OCI-LY1 (cell line): ENCODE data around the gene SLBP.

Experiments used
- H2AFZ ChIP-seq: fragments of 200-600 bp; sonication (generic), shearing (Covaris generic); 2 replicates; pipeline ENCODE4 v1.6.0; 2014; ENCODE audit warnings: antibody characterized with exemption, mild to moderate bottlenecking, low read length
- H3F3A ChIP-seq: fragments of 200-600 bp; sonication (generic), shearing (Covaris generic); 2 replicates; pipeline ENCODE4 v1.6.0; 2014; ENCODE audit warnings: mild to moderate bottlenecking, antibody characterized with exemption, low read length, moderate library complexity; ENCODE audit not compliant: insufficient read depth
- H3K27ac ChIP-seq: fragments of 200-600 bp; sonication (generic); 2 replicates; pipeline ENCODE4 v1.5.1; 2014; ENCODE audit warnings: low read length, mixed run types, mild to moderate bottlenecking, low read depth; ENCODE audit not compliant: poor library complexity, severe bottlenecking
- H3K27me3 ChIP-seq: fragments of 200-600 bp; sonication (generic); 2 replicates; pipeline ENCODE4 v1.6.0; 2014; ENCODE audit warnings: antibody characterized with exemption, mild to moderate bottlenecking, low read length, moderate library complexity; ENCODE audit not compliant: insufficient read depth
- H3K36me3 ChIP-seq: fragments of 200-600 bp; sonication (generic); 2 replicates; pipeline ENCODE4 v1.6.1; 2014; ENCODE audit warnings: mild to moderate bottlenecking, antibody characterized with exemption, low read length, moderate library complexity, mixed read lengths; ENCODE audit not compliant: insufficient read depth
- H3K4me1 ChIP-seq: fragments of 200-600 bp; sonication (generic); 2 replicates; pipeline ENCODE4 v1.5.1; 2014; ENCODE audit warnings: mild to moderate bottlenecking, low read length, moderate library complexity; ENCODE audit not compliant: insufficient read depth, severe bottlenecking
- H3K4me2 ChIP-seq: fragments of 200-600 bp; sonication (generic), shearing (Covaris generic); 2 replicates; pipeline ENCODE4 v1.6.1; 2014; ENCODE audit warnings: low read length
- H3K4me3 ChIP-seq: fragments of 200-600 bp; sonication (generic); 2 replicates; pipeline ENCODE4 v1.5.1; 2014; ENCODE audit warnings: low read length, low read depth, mild to moderate bottlenecking, mixed read lengths; ENCODE audit not compliant: poor library complexity, severe bottlenecking
- H3K79me2 ChIP-seq: fragments of 200-600 bp; shearing (Covaris generic); 2 replicates; pipeline ENCODE4 v1.6.1; 2016; ENCODE audit warnings: mixed run types, low read length, mixed read lengths; ENCODE audit not compliant: insufficient read depth
- H3K9ac ChIP-seq: fragments of 200-600 bp; sonication (generic), shearing (Covaris generic); 2 replicates; pipeline ENCODE4 v1.6.1; 2014; ENCODE audit warnings: mild to moderate bottlenecking, low read length, mixed read lengths
- H3K9me2 ChIP-seq: fragments of 200-600 bp; sonication (generic), shearing (Covaris generic); 2 replicates; pipeline ENCODE4 v1.6.1; 2014; ENCODE audit warnings: low read depth, mild to moderate bottlenecking, low read length, mixed read lengths
- H3K9me3 ChIP-seq: fragments of 200-600 bp; shearing (Covaris generic); 2 replicates; pipeline ENCODE4 v1.6.1; 2014; ENCODE audit warnings: low read length, mixed read lengths
- H4K20me1 ChIP-seq: fragments of 200-600 bp; sonication (generic), shearing (Covaris generic); 2 replicates; pipeline ENCODE4 v1.6.0; 2016; ENCODE audit warnings: mild to moderate bottlenecking, low read length; ENCODE audit not compliant: insufficient read depth
- CTCF ChIP-seq: fragments of 200-600 bp; sonication (generic), shearing (Covaris generic); IDR thresholded peaks from 2 replicates; pipeline ENCODE4 v1.5.1; 2017; ENCODE audit warnings: mild to moderate bottlenecking, antibody characterized with exemption, low read length, moderate library complexity, mixed read lengths
- EZH2 ChIP-seq: fragments of 200-600 bp; sonication (generic), shearing (Covaris generic); IDR thresholded peaks from 2 replicates; pipeline ENCODE4 v1.8.0; 2017; ENCODE audit warnings: borderline replicate concordance, mixed run types, mild to moderate bottlenecking, antibody characterized with exemption, low read length, moderate library complexity, mixed read lengths

SLBP gene

DNA sequence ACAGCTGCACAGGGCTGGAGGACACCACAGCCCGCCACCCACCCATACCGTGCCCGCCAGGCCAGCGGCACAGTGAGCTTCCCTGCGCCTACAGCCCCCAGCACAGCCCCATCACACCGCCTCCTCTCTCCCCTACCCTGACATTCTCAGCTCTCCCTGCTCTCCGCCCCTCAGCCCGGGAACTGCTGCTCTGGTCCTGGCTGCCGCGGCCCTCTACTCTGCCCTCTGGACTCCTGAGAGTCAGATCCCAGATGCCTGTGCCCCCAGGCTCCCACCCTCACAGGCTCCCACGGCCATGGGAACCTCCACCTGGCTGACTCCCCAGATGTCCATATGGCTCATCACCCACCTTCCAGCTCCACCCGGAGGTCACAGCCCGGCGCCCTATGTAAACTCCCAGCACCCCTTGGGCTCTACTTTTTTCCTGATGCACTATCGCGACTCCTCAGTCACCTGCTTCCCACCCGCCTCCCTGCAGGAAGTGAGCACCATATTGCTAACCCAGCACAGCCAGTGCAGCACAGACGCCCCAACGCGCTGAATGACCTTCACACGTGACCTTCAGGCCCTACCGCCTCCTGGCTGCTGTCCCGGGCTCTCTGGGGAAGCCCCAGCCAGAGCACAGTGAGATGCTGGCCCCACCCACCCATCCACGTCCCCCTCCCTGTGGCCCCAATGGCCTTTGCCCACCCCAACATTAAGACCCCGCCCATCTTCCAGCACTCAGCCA lies 51.0 kb downstream of the SLBP start:
- Histone ChIP-seq H3K79me2 (no peaks in the 10 kb centered on the region), H3K27me3 (no peaks in the 10 kb centered on the region), H4K20me1 (no peaks in the 10 kb centered on the region), H3K9me3 (no peaks in the 10 kb centered on the region), H3K4me1 (peaks cover 7% of the 10 kb centered on the region), H3K4me3 (peak overlapping the region; percentile 18), H3K9me2 (no peaks in the 10 kb centered on the region), H3K27ac (no peak overlapping the region), H2AFZ (no peak overlapping the region), H3F3A (no peaks in the 10 kb centered on the region), H3K4me2 (no peak overlapping the region; the same call in 1 of the 2 replicates), H3K36me3 (no peaks in the 10 kb centered on the region), H3K9ac (no peak overlapping the region)
- TF ChIP-seq EZH2 (no peak), CTCF (no peak)

DNA sequence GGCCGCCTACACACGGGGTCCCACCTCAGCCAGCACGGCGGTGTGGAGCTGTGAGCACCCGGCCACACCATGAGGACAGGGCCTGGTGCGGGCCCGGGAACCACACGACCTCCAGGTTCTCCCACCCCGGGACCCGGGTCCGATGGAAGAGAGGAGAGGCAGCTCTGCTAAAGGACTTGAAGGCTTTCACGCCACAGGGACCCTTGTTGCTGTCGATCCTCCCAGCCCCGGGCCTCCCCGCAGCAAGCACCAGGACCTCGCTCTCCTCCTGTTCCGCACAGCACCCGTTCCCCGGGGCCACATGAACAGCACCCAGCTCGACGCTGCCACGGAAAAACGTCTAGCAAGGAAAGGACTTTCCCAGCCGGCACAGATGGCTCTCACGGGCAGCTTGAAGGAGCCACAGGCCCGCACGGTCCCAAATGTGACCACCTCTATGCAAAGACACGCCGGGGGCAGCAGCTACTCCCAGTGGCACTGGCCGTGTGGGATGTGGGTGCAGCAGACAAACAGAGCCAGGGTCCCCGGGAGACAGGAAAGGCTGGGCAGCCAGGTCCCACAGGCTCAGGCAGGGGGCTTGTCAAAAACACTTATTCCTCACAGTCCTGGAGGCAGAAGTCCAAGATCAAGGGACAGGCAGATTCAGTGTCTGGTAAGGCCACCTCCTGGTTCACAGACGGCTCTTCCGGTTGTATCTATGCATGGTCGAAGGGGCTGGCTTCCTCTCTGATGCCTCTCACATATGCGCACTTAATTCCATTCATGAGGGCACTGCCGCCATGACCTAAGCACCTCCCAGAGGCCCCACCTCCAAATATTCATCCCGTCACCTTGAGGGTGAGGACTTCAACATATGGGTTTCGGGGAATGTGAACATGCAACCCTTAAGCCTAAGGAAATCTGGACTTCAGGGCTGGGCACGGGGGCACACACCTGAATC lies 52.7 kb downstream of the SLBP start:
- no peak for TF ChIP-seq CTCF
- Histone ChIP-seq H3K36me3 (no peaks in the 10 kb centered on the region), H3K4me2 (no peak overlapping the region), H3K9me3 (no peaks in the 10 kb centered on the region), H3K27ac (no peak overlapping the region), H3K9ac (no peak overlapping the region), H3K27me3 (no peaks in the 10 kb centered on the region), H4K20me1 (no peaks in the 10 kb centered on the region), H2AFZ (no peak overlapping the region), H3K4me3 (no peak overlapping the region), H3F3A (no peaks in the 10 kb centered on the region), H3K9me2 (no peaks in the 10 kb centered on the region), H3K79me2 (no peaks in the 10 kb centered on the region), H3K4me1 (peaks cover 7% of the 10 kb centered on the region)

GRCh38 chr4:1658581-1658980 lies 53.5 kb downstream of the SLBP start:
- Histone ChIP-seq H3K27ac (no peak overlapping the region), H3K9me3 (no peaks in the 10 kb centered on the region), H3K4me3 (no peak overlapping the region), H3K36me3 (no peaks in the 10 kb centered on the region), H3K79me2 (no peaks in the 10 kb centered on the region), H3K9ac (no peak overlapping the region), H3K4me2 (no peak overlapping the region), H3K4me1 (peaks cover 7% of the 10 kb centered on the region), H3K27me3 (no peaks in the 10 kb centered on the region), H2AFZ (no peak overlapping the region), H4K20me1 (no peaks in the 10 kb centered on the region), H3K9me2 (no peaks in the 10 kb centered on the region), H3F3A (no peaks in the 10 kb centered on the region)
- TF ChIP-seq EZH2 (no peak), CTCF (no peak)
